ENCODE data around the gene KIAA2012.
"Not testable (repeated sequence)": the region's sequence is repeated elsewhere in the genome, so short reads cannot be mapped to it uniquely, and the experiment has no call there.

Gene KIAA2012

GRCh38 chr2:202116691-202117090 lies 43.6 kb downstream of the KIAA2012 start:
- DNase-seq, result no peak

- DNase-seq, result no peak
Observed at GRCh38 chr2:202118168-202118567, 45.1 kb downstream of the KIAA2012 start.

GRCh38 chr2:202120828-202121227 lies 47.8 kb downstream of the KIAA2012 start:
- no peak for DNase-seq

DNA sequence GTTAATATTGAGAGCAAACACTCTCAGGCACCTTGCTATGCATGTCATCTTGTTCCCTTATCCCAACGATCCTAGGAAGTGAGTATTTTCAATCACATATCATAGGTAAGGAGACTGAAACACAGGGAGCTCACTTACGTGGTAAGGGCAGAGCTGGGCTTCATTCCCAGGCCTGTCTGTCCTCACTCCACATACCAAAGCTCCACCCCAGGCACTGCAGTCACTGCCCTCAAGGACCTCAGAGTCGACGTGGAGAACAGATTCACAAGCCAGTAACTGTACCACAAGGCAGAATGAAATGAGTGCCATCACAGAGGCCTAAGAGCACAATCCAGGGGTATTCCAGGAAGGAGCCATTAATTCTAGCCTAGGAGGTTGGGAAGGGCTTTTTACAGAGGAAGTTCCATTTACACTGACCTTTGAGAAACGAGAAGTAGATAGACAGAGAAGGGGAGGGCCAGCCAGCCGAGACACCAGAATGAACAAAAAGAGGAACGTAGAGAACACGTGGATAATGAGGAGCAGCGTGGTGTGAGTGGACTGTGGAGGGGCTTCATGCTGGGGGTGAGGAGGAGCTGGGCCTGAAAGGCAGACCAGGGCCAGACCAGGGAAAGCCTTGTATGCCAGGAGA lies 48.6 kb downstream of the KIAA2012 start:
- DNase-seq, result no peak

DNA sequence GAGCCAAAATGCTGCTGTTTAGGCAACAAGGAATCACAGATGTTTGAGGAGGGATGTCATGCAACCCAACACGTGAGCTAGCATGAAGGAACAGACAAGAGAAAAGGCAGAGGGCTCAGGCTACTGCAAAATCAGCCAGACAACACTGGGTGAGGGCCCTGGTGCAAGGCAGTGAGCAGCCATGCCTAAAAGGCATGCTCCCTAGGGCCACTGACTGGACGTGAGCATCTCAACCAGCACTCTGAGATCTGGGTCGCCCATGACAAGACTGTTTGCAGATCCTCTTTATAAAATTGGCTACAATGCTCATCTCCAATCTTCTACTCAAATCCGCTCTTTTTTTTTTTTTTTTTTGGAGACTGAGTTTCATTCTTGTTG lies 49.1 kb downstream of the KIAA2012 start:
- DNase-seq, result no peak

GRCh38 chr2:202122980-202123720 lies 50.1 kb downstream of the KIAA2012 start:
- no peak for DNase-seq

DNA sequence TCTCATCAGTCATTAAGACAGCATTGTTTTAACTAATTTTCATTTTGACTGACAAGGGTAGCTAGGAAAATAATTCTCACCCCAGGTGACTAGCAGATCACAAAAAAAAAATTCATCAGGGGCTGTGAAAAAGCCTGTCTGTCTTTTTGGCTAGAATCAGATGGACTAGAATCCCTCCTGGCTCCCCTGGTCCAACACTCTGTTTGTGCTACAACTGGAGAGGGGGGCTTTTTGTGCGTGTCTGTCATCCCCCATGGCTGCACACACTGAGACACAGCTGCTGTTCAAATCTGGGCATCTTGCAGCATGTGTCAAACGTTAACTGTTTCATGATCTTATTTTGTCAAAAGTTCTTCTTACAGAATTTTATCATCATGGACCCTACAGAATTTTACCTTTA lies 51.2 kb downstream of the KIAA2012 start:
- no peak for DNase-seq

DNA sequence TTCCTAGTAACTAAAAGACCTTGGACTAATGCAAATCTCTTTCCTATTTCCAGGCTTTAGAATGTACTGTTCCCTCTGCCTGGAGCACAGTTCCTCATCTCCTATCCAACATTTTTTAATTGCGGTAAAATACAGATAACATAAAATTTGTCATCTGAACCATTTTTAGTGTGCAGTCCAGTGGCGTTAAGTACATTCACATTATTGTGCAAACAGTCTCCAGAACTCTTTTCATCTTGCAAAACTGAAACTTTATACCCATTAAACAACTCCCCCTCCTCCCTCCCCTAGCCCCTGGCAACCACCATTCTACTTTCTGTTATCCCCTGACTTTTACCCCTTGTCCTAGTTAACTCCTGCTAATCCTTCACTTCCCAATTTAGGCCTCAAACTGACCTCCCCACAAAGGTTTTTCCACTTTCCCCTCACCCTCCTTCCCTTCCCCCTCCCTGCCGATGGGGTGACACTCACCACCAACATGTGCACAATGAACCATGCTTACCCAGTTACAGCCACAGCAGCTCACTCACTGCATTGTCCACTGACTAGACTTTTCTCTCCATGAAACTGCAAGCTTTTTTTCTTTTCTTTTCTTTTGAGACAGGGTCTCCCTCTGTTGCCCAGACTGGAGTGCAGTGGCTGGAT lies 54.8 kb downstream of the KIAA2012 start:
- DNase-seq, result peak; percentile 22

GRCh38 chr2:202129841-202130240 lies 56.8 kb downstream of the KIAA2012 start:
- no peak for DNase-seq

GRCh38 chr2:202133200-202133908 lies 60.3 kb downstream of the KIAA2012 start:
- no peak for DNase-seq

DNA sequence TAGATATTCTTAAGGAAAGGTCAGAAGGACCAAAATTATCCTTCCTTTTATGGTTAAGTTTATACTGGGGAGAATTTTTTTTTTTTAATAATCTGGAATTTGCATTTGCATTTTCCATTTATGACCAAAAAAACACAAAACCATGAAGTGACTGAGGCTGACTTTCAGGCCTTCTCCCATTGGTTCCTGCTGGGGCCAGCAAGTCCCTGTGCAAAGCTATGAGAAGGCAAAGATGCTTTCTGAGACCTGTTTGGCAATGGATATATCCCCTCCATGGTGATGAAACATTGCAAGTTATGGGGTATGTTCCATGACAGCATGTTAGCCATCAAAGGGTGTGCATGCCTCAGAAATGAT lies 60.8 kb downstream of the KIAA2012 start:
- no peak for DNase-seq

- no peak for DNase-seq
Observed at GRCh38 chr2:202135091-202135874, 62.2 kb downstream of the KIAA2012 start.

GRCh38 chr2:202136039-202136438 lies 63.0 kb downstream of the KIAA2012 start:
- not testable (repeated sequence) for DNase-seq

DNA sequence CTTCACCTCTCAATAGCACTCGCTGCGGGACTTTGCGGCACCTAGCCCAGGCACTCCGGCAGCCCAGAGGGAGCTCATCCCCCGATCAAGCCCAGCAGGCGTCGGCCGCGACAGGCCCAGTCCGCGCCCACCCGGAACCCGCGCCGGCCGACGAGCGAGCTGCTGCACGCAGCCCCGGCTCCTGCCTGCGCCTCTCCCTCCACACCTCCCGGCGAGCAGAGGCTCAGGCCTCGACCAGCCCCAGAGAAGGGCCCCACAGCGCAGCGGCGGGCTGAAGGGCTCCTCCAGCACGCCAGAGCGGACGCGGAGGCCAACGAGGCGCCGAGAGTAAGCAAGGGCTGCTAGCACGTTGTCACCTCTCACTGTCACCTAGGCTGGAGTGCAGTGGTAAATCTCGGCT lies 63.5 kb downstream of the KIAA2012 start:
- DNase-seq, result no peak

- DNase-seq, result no peak
Observed at GRCh38 chr2:202140522-202141252, 67.6 kb downstream of the KIAA2012 start.

- no peak for DNase-seq
Observed at GRCh38 chr2:202141329-202141947, 68.4 kb downstream of the KIAA2012 start.

GRCh38 chr2:202142540-202142939 lies 69.5 kb downstream of the KIAA2012 start:
- DNase-seq, result no peak

DNA sequence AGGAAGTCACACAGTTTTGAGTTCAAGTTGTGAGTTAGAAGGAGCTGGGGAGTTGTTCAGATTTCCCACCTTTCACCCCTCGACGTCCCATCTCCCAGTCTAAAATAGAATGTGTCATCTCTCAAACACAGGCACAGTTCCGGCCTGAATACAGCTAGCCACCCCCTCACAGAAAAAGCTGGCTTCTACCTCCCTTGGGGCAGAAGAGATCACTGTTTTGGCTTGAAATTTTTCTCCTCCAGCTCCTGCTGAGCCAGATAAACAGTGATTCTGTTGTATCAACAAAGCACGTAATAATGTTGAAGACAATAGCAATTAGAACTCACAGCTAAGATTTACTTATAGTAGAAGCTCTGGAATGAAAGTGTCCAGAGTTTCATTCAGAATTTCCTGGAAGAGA lies 74.7 kb downstream of the KIAA2012 start:
- no peak for DNase-seq

DNA sequence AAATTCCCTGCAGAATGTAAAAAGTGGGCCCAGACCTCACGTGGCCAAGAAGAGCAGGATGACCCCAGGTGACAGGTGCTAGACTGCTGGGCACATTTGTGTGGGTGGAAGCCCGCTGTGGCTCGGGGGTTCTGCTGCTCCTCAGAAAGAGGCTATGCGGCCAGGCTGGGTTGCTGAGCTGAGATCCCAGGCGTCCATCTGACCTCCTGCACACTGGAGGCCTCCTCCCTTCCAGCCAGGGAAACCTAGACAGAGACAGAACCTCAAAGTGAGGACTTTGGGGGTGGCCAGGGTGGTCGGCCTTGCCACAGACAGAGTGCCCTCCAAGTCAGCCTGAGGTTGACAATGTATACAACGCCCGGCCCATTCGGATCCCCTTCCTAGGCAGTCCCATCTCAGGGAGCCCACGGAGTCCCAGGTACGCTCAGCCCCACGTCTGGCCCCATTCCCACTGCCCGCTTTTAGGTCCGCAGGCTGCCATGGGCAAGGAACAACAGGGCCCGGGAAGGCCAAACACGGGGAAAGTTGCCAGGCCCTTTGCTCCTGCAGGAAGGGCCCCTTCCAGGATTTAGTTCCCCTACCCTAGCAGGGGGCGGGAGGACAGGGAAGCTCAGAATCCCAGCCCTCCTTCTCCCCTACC lies 75.6 kb downstream of the KIAA2012 start:
- DNase-seq, result no peak

- DNase-seq, result peak; percentile 58
Observed at GRCh38 chr2:202149155-202149762, 76.2 kb downstream of the KIAA2012 start.
